Measurements from ENCODE around the gene IGLL5.

The IGLL5 gene

GRCh38 chr22:22938672-22939587 lies 51.3 kb downstream of the IGLL5 start:
- DNase-seq (ENCODE audit: low read depth in 2 of 2): no peak

GRCh38 chr22:22939588-22940368 lies 52.2 kb downstream of the IGLL5 start:
- no peak for DNase-seq (ENCODE audit: low read depth in 2 of 2)

GRCh38 chr22:22940961-22941605 lies 53.5 kb downstream of the IGLL5 start:
- no peak for DNase-seq (ENCODE audit: low read depth in 2 of 2)

- DNase-seq (ENCODE audit: low read depth in 2 of 2): no peak
These were observed 54.4 kb downstream of the IGLL5 start for GRCh38 chr22:22941831-22942510.

- DNase-seq (ENCODE audit: low read depth in 2 of 2): peak; percentile 50 to 53
These were observed 55.1 kb downstream of the IGLL5 start for GRCh38 chr22:22942511-22943329.

GRCh38 chr22:22943521-22944267 lies 56.1 kb downstream of the IGLL5 start:
- DNase-seq (ENCODE audit: low read depth in 2 of 2): no peak

- no peak for DNase-seq (ENCODE audit: low read depth in 2 of 2)
These were observed 56.8 kb downstream of the IGLL5 start for GRCh38 chr22:22944268-22944985.

GRCh38 chr22:22945195-22945594 lies 57.6 kb downstream of the IGLL5 start:
- DNase-seq (ENCODE audit: low read depth in 2 of 2): no peak

Measured in activated CD8-positive, alpha-beta memory T cell treated with anti-CD3 and anti-CD28 coated beads for 4 hours (primary cell).